Measurements from ENCODE around the gene MYL12B.
"Not testable (repeated sequence)": the region's sequence is repeated elsewhere in the genome, so short reads cannot be mapped to it uniquely, and the experiment has no call there.

The MYL12B gene

DNA sequence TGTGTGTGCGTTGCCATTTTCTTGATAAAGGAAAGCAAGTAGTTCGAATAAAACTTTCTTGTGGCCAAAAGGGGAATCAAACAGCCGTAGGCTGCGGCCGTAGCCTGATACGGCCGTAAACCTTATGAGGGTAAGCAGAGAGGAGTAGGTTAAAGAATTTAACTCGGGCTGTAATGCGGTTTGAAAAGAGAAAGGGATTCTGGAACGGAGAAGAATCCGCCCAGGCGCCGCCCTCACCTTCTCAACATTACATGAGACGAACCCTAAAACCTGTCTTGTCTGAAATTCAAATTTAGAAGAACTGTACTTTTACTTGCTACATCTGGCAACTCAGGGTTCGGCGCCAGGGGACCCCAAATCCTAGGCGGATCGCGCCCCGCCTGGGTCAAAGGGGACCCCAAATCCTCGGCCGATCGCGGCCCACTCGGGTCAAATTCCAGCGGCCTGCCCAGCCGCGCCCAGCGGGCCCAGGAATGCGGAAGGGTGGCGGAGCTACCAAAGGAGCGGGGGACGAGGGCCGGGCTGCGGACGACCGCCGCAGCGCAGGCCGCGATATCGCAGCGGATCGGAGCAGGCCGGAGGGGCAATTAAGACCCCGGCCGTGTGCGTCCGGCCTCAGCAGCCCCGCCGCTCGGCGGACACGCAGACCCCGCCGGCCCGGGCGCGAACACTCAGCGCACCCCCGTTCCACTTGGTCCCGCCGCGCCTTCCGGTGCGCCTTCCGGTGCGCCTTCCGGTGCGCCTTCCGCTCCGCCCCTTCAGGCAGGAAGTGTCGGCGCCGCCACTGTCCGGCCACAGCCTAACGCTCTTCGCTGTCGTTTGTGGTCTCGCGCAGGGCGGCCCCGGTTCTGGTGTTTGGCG is at the start of gene MYL12B:
MYL12B (plus strand) TSS at position 761 of the 861 bp plus-strand sequence. CDS start 10,766 bp downstream, outside the sequence.
- peak; percentile 95 for DNase-seq (ENCODE audit: low spot score)

DNA sequence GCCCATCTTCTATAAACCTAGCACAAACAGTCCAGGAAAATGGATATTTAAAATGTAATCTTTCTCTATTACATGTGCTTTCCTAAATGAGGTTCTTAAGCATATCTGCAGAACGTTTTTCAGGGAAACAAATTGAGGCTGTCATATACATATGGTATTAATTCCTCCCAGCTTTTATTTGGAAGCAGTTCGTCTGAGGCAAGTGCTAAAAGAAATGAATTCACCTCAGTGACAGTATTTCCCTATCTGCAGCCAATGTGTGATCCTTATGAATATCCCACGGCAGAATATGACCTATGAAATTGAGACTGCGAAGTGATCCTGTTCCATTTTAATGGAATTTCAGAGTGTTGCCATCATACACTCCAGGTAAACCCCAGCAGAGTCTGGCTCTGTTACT is 49.3 kb upstream of the MYL12B start:
- no peak for DNase-seq (ENCODE audit: low spot score)

DNA sequence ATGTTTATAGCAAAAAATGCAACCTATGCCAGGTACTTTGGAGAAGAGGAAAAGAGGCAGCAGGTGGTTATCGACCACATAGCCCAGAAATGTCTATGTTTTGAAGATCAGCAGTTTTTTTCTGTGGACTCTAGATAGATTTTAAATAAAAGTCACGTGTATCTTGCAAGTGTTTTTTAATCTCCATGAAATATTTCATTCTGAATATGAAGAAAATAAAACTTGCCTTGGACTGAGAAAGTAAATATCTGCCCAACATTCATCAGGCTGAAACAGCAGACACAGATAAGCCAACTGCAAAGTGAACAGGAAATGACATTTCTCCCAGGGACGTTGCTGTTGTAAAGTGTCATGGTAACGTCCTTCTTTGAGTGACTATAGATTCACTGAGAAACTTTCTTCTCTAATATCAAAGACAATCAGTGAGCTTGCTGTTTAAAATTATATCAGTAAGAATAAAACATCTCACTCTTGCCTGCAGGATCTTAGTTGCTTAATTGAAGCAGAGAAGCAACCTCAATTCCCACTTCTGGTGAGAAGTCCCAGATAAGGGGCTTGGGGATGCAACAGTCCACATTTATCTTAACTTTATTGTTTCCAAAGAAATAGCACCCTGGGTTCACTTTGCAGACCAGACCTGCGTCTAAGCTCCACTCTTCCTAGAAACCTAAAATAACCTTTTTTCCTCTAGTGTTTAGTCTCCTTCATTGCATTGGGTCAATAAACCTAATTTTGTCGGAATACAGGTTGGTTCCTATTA is 48.5 kb upstream of the MYL12B start:
- DNase-seq (ENCODE audit: low spot score) = no peak

DNA sequence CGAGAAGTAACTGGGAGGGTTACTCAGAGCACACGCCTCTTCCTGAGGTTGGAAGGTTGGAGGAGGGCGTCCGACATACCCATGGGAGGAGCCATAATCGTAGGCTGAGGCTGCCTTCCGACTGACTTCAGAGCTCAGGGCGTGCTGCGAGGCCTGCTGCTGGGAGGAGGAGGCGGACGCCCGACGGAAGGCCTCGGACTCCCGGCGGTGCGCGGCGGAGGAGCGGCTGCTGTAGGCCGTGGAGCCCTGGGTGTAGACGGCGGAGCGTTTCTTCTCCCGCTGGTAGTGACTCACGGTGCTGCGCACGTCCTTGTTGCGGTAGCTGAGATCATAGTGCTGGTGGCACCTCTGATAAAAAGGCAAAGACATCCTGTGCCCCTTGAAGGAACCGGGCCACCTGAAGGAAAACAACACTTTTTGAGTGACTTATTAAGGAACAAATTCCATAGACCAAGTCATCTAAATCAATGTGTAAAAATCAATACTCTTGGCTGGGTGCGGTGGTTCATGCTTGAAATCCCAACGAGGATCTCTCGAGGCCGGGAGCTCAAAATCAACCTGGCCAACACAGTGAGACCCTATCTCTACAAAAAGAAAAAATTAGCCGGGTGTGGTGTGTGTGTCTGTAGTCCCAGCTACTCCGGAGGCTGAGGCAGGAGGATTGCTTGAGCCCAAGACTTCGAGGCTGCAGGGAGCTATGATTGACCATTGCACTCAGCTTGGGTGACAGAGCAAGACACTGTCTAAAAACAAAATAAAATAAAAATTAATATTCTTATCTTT is 46.9 kb upstream of the MYL12B start:
- DNase-seq (ENCODE audit: low spot score) = no peak

DNA sequence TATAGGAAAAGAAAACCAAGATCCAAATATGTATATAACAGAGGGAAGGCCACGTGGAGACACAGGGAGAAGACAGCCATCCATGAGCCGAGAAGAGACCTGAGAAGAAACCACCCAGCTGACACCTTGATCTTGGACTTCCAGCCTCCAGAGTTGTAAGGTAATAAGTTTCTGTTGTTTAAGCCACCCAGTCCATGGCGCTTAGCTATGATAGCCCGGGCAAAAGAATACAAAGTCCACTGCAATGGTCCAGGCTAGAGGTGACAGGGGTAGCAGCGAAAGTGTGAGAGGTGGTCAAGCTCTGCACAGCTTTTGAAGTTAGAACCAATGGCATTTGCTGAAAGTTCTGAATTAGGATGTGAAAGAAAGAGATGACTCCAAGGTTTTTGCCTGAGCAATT is 44.9 kb upstream of the MYL12B start:
- no peak for DNase-seq (ENCODE audit: low spot score)

DNA sequence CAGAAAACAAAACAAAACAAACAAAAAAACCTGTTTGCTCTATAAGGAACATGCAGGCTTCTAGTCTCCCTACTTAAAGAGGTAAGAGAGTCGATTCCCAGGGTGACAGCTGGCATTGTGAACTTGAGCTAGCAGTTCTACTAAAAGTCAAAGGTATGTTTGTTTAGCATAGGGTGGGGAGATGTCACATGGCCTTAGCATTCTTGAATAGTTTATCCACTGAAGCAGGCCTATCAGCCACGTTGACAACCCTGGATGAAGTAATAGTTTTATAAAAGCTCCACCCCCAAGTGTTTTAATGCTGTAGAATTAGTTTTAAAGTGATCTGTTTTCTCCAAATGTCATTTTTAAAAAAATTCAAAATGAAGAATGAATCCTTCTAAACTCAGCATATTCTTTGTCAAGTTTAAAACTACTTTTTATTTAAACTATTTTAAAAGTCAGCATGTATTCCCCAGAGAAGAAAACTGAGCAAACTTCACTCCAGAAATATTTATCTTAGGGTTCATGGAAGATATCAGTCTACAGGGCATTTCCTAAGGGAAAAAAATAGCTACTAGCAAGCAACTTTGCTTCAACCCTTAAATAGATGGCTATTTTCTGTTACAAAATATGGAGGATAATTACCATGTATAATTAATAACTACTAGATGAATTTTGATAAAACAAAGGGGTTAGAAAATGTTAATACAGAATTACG is 43.8 kb upstream of the MYL12B start:
- no peak for DNase-seq (ENCODE audit: low spot score)

DNA sequence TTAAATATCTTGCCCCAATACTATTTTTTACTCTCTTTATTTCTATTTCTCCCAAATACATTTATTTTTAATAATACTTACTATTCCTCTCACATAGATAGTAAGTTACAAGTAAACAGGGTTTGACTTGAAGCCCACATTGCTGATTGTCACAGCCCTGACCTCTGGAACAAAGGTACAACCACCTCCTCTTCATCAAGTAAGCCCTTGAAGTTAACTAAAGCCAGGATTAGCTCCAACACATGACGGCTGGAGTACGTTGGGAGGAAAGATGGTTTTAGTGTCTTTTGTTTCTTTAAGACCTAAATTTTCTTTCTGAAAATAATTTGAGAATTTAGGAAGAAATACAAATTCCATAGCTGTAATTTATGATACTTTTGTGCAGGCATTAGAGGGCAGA is 43.1 kb upstream of the MYL12B start:
- no peak for DNase-seq (ENCODE audit: low spot score)

DNA sequence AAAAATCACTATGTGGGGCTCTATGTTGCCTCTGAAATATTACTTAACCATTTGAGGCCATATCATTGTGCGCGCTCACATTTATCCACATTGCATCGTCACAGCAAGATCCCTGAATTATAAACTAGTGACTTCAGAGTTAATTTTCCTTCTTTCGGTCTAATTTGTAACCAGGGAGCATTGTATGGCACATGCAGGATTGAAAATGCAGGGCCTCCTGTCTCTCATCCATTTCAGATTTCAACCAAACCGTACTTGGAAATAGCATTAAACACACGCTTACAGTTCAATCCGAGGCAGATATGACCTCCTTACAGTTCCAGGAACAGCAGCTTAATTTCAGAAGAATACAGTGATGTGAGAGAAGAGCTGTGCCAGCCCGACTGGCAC is 42.7 kb upstream of the MYL12B start:
- no peak for DNase-seq (ENCODE audit: low spot score)

DNA sequence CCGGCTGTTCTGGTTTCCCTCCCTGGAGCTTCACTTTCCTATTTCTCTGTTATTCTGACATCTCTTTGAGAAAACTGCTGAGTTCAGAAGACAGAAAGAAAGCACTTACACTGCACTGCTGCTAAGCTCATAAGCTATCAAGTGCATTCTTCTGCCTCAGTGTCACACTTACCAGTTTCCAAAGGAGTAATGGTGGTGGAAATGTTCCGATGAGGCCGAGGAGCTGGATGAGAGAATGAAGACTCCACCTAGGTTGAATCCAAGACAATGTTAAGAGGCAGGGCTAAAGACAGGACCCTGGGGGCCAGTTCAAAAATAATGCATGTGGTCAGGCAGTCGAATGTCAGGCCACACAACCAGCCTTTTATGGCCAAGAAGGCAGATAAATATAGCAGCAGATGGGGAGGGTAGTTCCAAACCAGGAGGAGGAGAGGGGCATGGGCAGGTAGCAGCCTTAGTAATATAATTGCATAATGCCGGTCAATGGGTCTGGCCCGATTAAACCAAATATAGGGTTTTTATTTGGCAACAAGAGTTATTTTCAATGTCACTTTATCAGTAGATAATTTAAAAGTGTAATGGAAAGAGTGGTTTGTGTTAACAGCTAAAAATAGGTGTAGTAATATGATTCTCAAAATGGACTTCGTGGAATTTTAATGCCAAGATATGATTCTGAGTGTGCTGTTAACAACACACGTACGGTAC is 42.1 kb upstream of the MYL12B start, which contains the start of gene MYOM1:
MYOM1 (minus strand) TSS at position 338 of the 705 bp plus-strand sequence. CDS start 4,745 bp downstream, outside the sequence.
- DNase-seq (ENCODE audit: low spot score) = no peak

DNA sequence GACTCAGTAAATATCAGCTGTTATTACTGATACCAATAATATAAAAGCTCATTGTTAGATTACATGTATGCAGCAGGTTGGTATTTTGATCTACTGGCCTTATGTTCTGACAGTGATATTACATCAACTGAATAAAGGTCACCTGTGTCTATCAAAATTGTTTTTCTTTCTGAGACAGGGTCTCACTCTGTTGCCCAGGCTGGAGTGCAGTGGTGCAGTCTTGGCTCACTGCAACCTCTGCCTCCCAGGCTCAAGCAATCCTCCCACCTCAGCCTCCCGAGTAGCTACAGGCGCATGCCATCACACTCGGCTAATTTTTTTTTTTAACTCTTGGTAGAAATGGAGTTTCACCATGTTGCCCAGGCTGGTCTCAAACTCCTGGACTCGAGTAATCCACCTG is 41.1 kb upstream of the MYL12B start:
- not testable (repeated sequence) for DNase-seq (ENCODE audit: low spot score)

DNA sequence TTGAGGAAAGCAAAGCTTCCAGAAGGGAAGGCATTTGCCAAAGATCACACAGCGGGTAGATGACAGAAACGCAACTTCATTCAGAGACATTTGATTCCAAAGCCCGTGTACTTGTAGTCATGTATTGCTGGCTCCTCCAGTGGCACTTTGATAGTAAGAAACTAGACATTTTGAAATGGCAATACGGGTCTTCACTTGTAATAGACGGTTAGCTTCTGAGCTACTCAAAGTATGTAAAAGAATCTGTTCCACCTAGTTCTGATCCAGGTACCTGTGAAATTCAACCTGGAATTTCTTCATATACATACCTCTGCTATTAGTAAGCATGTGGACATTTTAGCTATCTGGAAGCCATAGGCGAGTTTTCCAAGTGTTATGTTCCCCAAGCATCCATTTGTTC is 40.4 kb upstream of the MYL12B start:
- no peak for DNase-seq (ENCODE audit: low spot score)

DNA sequence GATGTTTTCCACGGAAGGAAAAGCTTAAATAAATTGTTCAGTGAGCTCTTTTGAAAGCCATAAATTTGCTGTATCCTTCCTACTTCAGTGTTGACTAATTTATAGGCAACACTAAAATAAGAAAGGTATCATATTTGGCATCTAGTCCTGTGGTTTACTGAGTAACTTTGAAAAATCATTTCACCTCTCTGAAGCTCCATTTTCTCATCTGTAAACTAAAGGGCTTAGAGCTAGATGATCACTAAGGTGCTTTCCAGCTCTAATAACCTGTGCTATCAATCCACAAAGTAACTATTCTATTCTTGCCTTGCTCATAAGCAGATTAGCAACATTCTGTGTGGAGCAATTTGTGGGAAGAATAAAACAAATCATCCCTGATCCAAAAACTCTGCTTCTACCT is 38.6 kb upstream of the MYL12B start:
- DNase-seq (ENCODE audit: low spot score) = no peak

DNA sequence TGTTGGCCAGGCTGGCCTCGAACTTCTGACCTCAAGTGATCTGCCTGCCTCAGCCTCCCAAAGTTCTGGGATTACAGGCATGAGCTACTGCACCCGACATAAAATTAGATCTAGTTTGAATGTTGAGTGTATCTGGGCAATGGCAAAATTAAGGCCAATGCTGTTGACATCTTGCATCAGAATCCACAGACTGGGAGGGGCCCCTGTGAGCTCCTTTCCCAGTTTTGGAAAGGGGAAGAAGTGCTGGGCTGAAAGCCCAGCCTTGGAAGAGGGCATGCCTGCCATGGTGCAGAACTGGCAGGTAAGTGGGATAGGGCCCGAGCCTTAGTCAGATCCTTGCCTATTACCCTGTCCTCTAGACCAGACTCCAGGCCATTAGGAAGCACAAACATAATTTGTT is 37.7 kb upstream of the MYL12B start:
- no peak for DNase-seq (ENCODE audit: low spot score)

DNA sequence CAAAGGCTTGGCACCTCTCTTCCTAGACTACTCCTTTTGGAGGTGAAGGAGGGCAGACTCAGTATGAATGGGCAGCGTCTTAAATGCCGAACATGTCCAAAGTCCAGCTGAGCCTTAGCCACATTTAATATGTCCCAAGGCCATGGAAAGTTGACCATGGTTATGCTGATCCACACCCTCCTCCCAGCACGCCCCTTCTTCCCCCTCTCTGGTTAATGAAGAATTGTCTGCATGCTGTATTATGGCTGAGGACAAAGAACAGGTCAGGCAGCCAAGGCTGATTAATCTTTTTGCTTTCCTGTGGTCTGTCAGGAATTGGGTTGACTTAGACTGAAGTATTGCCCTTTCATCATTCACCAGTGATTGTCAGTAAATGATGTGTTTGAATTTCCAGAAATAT is 36.3 kb upstream of the MYL12B start:
- DNase-seq (ENCODE audit: low spot score) = no peak

DNA sequence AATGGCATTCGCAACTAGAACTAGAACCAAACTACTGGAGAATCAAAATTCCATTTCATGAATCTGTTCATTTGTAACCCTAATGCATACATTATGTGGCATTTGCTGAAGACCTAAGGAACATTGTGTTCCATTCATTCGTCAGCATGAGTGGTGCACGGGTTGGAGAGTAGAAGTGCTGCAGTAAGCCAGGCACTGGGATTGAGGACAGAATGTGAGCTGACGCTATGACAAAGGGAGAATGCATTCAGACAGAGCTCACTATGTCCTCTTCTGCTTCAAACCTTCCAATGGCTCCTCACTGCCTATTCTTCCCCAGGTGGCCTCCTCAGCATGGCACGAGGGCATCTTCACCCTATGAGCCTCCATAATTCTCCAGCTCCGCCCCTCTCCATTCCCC is 35.9 kb upstream of the MYL12B start:
- DNase-seq (ENCODE audit: low spot score) = no peak

DNA sequence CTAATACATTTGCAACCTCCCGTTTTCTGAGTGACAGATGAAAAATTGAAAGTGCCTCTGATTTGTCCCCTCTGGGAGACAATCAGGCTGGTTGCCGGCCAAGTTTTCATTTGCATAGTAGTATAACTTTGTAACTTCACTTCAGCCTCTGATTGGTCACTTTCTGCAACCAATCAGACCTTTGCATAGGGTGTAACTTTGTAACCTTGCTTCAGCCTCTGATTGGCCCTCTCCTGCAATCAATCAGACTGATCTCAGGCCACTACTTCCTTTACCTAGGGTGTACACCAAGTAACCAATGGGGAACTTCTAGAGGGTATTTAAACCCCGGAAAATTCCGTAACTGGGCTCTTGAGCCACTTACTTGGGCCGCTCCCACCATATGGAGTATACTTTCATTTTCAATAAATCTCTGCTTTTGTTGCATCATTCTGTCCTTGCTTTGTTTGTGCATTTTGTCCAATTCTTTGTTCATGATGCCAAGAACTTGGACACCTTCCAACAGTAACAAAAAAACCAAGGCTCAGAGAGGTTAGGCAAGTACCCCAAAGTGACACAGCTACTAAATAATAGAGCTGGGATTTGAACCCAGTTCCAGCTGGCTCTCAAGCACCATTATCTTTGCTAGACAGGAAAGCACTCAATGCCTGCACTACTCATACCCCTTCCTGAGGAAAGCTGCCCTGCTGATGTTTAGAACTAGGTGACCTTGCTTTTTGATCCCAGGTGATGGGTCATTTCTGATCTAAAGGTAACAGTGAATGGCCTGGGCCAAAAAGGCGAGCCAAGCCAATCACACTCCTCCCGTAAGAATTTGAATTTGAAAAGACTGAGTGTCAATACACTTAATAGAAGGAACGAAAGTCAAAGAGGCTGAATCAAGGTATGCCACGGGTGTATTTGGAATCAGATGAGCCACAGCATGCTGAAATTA is 31.3 kb upstream of the MYL12B start:
- DNase-seq (ENCODE audit: low spot score) = no peak

DNA sequence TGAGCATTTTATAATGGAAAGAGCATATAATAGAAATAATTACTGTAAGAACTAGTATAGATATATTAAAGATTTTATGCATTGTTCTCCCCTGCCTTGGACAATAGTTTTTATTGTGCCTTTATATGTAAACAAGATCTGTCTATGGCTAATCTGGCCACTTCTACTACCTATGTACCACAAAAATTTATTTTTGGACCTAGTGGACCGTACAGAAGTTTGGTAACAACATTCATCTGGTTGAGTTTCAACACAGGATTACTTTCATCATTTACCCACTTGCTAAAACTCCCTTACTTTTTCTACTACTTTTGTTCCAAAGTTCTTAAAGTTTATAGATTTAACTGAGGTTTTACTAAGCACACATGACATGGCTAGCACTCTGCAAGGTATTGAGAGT is 28.9 kb upstream of the MYL12B start:
- no peak for DNase-seq (ENCODE audit: low spot score)

DNA sequence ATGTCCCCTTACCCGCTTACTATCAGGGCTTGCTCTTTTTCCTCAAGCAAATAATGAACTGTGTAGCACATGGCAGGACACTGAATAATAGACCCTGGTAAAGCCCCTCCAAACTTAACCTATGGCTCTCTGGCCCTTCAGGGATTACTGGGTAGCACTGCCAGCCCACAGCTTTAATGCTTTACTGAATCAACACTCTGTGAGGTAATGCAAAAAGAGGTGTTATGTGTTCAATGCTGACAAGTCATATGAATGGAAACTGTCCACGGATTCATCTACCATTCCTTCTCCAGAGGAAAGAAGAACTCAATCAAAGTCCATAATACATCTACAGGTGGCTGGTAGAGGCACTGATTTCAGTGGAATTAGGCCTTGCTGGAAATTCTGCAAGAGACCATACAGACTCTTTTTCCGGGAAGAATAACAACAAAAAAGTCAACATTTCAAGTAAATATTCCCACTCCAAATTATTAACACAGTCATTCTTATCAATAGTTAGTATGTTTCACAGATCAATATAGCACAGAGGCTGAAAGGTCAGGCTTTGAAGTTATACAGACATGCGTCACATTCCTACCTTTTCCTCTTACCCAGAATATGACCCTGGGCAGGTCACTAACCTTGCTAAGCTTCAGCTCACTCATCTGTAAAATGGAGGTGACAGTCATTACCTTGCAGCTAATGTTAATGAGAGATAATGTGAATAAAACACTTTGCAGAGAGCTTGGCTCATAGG is 28.3 kb upstream of the MYL12B start:
- DNase-seq (ENCODE audit: low spot score) = no peak

DNA sequence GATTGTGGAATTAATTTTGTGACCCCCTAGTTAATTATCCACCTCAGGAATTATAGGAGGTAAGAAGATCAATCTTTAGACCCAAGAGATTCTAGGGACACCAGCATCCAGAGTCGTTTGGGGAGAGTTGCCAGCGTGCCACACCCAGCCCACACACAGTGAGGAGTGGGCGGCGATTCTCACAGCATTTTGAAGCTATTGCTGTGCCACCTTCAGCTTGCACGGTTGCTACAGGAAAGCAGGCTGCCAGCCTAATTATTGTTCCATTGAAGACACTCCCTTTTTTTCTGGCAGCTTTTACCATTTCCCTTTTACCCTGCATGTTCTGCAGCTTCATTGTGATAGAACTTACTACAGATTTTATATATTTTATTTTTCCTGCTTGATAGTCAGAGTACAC is 27.5 kb upstream of the MYL12B start:
- DNase-seq (ENCODE audit: low spot score) = no peak

All from D341Med (cell line).